Daoy (cell line): ENCODE measurements around the gene STAT5B. TPM values are rescaled to one million over a fixed set of nuclear protein-coding genes. Genes with fewer than 3 reads are reported as not detected.
A peak's percentile ranks its signal among the peaks of the same experiment; 100 is the strongest.
"Not testable (repeated sequence)": the region's sequence is repeated elsewhere in the genome, so short reads cannot be mapped to it uniquely, and the experiment has no call there.

Source experiments
- DNase-seq: peaks from one replicate; pipeline ENCODE4 v3.0.0-alpha.2; 2015; ENCODE audit warnings: low read depth
- total RNA-seq: library from RNA; depleted of rRNA; stranded (reverse); fragments of >200 nt; shearing (Covaris generic); gene quantifications from 2 replicates; pipeline ENCODE4 v1.2.3, GENCODE V29; 2014

The STAT5B gene
- total RNA-seq, 1 experiment from 2014 or later, result 27.1 TPM

GRCh38 chr17:42193969-42194899, 82.0 kb downstream of the STAT5B start, which contains the start of gene GHDC:
Gene GHDC (minus strand): TSS chr17:42194494. CDS start chr17:42193581, 913 bp downstream.
- DNase-seq, result peak; percentile 50

- DNase-seq, result no peak
Measured at GRCh38 chr17:42193216-42193968, 82.8 kb downstream of the STAT5B start.

- DNase-seq, result no peak
Measured at GRCh38 chr17:42192189-42193126, 83.7 kb downstream of the STAT5B start.

- DNase-seq, result no peak
Measured at GRCh38 chr17:42191275-42191608, 84.9 kb downstream of the STAT5B start.

- DNase-seq, result no peak
Measured at GRCh38 chr17:42190491-42191274, 85.5 kb downstream of the STAT5B start.

DNA sequence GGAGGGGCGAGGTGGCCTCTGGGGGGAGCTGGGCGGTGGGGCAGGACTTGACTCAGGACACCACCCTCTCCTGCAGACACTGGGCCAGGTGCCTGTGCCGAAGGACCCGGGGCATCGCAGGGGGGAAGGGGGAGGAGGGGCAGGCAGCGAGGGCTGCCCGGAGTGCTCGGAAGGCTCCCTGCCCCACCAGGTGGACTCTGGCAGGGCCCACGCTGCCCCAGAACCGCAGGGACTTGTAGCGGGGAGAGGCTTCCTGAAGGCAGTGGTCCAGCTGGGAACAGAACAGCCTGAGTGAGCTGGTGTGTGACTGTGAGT, 86.6 kb downstream of the STAT5B start:
- DNase-seq, result no peak

DNA sequence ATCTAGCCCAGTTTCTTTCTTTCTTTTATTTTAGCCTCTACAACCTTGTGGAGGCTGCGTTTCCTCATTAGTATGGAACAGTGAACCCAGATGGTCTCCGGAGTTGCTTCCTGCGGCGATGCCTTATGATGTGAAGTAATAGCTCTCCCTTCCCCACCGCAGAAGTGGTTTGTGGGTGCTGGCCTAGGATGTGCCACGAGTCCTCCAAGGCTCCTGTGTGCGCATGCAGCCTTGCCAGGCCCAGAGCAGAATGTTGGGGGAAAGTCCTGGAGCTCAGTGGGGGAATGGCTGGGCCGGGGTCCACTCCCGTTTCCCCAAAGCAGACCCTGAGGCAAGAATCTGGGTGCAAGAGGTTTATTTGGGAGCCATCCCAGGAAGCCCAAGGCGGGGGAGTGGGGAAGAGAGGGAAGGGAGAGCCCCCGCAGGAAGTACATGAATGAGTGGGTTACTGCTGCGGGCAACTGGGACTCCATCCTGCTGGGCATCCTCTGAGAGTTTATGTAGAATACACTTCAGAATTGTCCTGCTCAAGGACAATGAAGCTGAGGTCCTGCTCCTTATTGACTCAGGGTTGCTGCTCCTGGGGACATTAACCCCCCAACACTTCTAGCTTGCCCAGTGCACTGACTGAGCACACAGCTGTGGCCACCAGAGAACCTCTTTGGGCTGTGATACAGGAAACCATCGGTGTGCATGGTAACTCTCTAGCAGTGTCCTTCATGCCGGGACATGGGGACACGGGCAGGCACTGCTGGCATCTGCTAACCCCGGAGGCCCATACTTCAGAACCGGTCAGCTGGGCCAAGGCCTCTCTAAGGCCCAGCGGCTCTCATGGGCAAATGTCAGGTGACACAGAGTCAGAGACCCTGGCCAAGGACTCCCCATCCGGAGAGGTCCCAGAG, 87.2 kb downstream of the STAT5B start:
- no peak for DNase-seq

GRCh38 chr17:42187833-42188232, 88.4 kb downstream of the STAT5B start:
- DNase-seq, result no peak

- not testable (repeated sequence) for DNase-seq
Measured at GRCh38 chr17:42186191-42186590, 90.0 kb downstream of the STAT5B start.

- no peak for DNase-seq
Measured at GRCh38 chr17:42185621-42185930, 90.6 kb downstream of the STAT5B start.

- no peak for DNase-seq
Measured at GRCh38 chr17:42184713-42185620, 91.2 kb downstream of the STAT5B start, which contains the start of gene HCRT. Gene HCRT (minus strand): TSS chr17:42185452. CDS start chr17:42185365, 87 bp downstream.

DNA sequence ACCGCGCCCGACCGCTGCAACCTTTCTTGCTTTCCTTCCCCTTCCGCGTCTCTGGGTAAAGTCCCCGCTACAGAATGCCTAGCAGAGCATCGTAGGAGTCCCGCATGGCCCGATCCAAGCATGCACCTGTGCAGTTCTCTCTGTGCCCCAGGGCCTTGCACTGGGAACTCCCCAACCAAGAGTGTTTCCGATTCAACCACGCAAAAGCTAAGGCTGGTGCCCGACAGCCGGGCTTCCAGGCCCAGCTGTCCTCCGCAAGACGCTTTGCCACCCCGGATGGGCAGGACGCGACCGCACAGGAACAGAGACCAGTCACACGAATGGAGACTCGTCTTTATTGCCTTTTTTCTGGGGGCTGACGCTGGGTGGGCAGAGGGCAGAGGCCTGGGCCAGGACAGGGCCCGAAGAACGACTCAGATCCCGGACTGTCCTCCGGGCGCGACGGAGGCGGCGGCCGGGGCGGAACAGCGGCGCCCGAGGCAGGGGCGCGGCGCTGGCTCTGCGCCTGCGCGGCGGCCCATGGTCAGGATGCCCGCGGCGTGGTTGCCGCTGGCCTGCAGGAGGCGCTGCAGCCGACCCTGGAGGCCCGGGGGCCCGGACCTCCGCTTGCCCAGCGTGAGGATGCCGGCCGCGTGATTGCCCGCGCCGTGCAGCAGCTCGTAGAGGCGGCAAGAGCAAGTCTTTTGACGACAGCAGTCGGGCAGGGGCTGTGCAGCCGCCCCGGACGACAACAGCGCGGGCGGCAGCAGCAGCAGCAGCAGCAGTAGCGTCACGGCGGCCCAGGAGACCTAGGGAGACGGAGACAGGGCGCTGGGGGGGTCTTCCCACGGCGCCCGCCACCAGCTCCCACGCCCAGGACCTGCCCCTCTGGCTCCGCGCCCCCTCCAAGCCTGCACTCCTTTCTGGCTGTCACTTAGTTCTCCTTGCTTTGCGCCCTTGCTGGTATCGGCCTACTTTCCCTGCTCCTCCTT, 92.2 kb downstream of the STAT5B start:
- DNase-seq, result peak; percentile 71

DNA sequence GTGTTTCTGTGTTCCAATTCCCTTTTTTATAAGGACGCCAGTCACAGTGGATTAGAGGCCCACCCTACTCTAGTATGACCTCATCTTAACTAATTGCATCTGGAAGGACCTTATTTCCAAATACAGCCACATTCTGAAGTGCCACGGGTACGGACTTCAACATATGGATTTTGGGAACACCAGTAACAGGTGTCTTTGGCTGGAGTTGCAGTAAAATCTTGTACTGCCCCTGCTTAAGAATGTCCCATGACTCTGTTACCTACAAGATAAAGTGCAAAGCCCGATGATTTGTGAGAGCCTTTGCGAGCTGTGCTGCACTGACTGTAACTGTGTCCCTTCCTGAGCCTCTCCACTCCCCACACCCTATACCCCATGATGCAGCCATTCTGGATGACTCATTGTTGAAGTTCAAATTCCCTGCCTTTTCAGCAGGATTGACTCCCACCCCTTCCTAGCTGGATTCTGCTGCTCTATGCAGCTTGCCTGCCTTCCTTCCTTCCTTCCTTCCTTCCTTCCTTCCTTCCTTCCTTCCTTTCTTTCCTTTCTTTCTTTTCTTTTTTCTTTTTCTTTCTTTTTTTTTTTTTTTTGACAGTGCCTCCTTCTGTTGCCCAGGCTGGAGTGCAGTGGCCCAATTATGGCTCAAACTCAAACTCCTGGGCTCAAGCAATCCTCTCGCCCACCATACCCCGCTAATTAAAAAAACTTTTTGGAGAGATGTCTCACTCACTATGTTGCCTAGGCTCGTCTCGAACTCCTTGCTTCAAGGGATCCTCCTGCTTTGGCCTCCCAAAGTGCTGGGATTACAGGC, 93.1 kb downstream of the STAT5B start:
- DNase-seq, result peak; percentile 61

- DNase-seq, result no peak
Measured at GRCh38 chr17:42181851-42182207, 94.4 kb downstream of the STAT5B start.

- DNase-seq, result peak; percentile 77
Measured at GRCh38 chr17:42180922-42181850, 95.0 kb downstream of the STAT5B start, which contains the start of gene KCNH4. Gene KCNH4 (minus strand): TSS chr17:42181142. CDS start chr17:42180945, 197 bp downstream.
